SJCRH30 (cell line): ENCODE results near the gene AXIN1. TPM values are rescaled to one million over a fixed set of nuclear protein-coding genes. Genes with fewer than 3 reads are reported as not detected.
A peak's percentile ranks its signal among the peaks of the same experiment; 100 is the strongest.

Source experiments
- DNase-seq, 2 experiments: peaks; one replicate each; pipeline ENCODE4 v3.0.0-alpha.2; 2015 to 2020
- H3K27ac ChIP-seq: fragments of 250-450 bp; sonication (Bioruptor Pico); 2 replicates; pipeline ENCODE4 v1.5.1; 2020; ENCODE audit warnings: mild to moderate bottlenecking, moderate library complexity
- H3K27me3 ChIP-seq: fragments of 250-450 bp; sonication (Bioruptor Pico); 2 replicates; pipeline ENCODE4 v1.5.1; 2020; ENCODE audit warnings: mild to moderate bottlenecking, moderate library complexity
- H3K36me3 ChIP-seq: fragments of 250-450 bp; sonication (Bioruptor Pico); 2 replicates; pipeline ENCODE4 v1.5.1; 2020; ENCODE audit warnings: mild to moderate bottlenecking, moderate library complexity
- H3K4me1 ChIP-seq: fragments of 250-450 bp; sonication (Bioruptor Pico); 2 replicates; pipeline ENCODE4 v1.5.1; 2020; ENCODE audit warnings: mild to moderate bottlenecking, moderate library complexity
- H3K4me3 ChIP-seq: fragments of 250-450 bp; sonication (Bioruptor Pico); 2 replicates; pipeline ENCODE4 v1.5.1; 2020; ENCODE audit warnings: mild to moderate bottlenecking, moderate library complexity
- H3K9me3 ChIP-seq: fragments of 250-450 bp; sonication (Bioruptor Pico); replicated peaks from 2 replicates; pipeline ENCODE4 v1.5.1; 2020; ENCODE audit warnings: mild to moderate bottlenecking, moderate library complexity
- total RNA-seq: library from RNA; depleted of rRNA; stranded (reverse); fragments of >200 nt; shearing (Covaris generic); gene quantifications from 2 replicates; pipeline ENCODE4 v1.2.3, GENCODE V29; 2014; rRNA removed

The AXIN1 gene
- total RNA-seq: 20.9 and 21.1 TPM in 2 replicates

GRCh38 chr16:352547-353403, at the start of gene AXIN1:
AXIN1 (minus strand) TSS chr16:352723; CDS start chr16:347025, 5,698 bp downstream.
- peak within 1 kb of the TSS; percentile 94 for H3K4me3 ChIP-seq
- DNase-seq: peak; percentile 99 to 100
- H3K9me3 ChIP-seq: no peaks in the 10 kb centered on the region
- H3K4me1 ChIP-seq: no peaks in the 10 kb centered on the region
- H3K27ac ChIP-seq: peak within 1 kb of the TSS; percentile 39; the same call in 1 of the 2 replicates
- H3K36me3 ChIP-seq: no peaks in the 10 kb centered on the region
- no peaks in the 10 kb centered on the region for H3K27me3 ChIP-seq

- no peaks in the 10 kb centered on the region for H3K27me3 ChIP-seq
- DNase-seq: peak; percentile 94
- 0 out of 2 replicates have a peak, but pooled peaks cover 2% of the 10 kb centered on the region for H3K36me3 ChIP-seq
- H3K9me3 ChIP-seq: no peaks in the 10 kb centered on the region
- H3K4me1 ChIP-seq: no peaks in the 10 kb centered on the region; the same call in 1 of the 2 replicates
- peak within 1 kb of the TSS; percentile 67 for H3K27ac ChIP-seq
- H3K4me3 ChIP-seq: peak within 1 kb of the TSS; percentile 71
These were observed 49.2 kb upstream of the AXIN1 start, which contains the start of gene DECR2 for GRCh38 chr16:401468-402348. DECR2 (plus strand) TSS chr16:401885; CDS start chr16:401964, 79 bp downstream.

- no peak for DNase-seq
- H3K36me3 ChIP-seq: 0 out of 2 replicates have a peak, but pooled peaks cover 2% of the 10 kb centered on the region
- no peak overlapping the region for H3K4me3 ChIP-seq
- no peaks in the 10 kb centered on the region for H3K27me3 ChIP-seq
- H3K27ac ChIP-seq: no peak overlapping the region
- no peaks in the 10 kb centered on the region; the same call in 1 of the 2 replicates for H3K4me1 ChIP-seq
- no peaks in the 10 kb centered on the region for H3K9me3 ChIP-seq
These were observed 47.6 kb upstream of the AXIN1 start for GRCh38 chr16:400061-400591.

- DNase-seq: no peak
- no peaks in the 10 kb centered on the region; the same call in 1 of the 2 replicates for H3K4me1 ChIP-seq
- H3K27ac ChIP-seq: no peak overlapping the region
- H3K36me3 ChIP-seq: 0 out of 2 replicates have a peak, but pooled peaks cover 2% of the 10 kb centered on the region
- no peaks in the 10 kb centered on the region for H3K27me3 ChIP-seq
- no peaks in the 10 kb centered on the region for H3K9me3 ChIP-seq
- H3K4me3 ChIP-seq: no peak overlapping the region
These were observed 47.0 kb upstream of the AXIN1 start for GRCh38 chr16:399340-400019.

- H3K27ac ChIP-seq: no peak overlapping the region
- H3K27me3 ChIP-seq: no peaks in the 10 kb centered on the region
- H3K36me3 ChIP-seq: 0 out of 2 replicates have a peak, but pooled peaks cover 2% of the 10 kb centered on the region
- H3K4me1 ChIP-seq: no peaks in the 10 kb centered on the region; the same call in 1 of the 2 replicates
- no peak for DNase-seq
- no peaks in the 10 kb centered on the region for H3K9me3 ChIP-seq
- H3K4me3 ChIP-seq: no peak overlapping the region
These were observed 46.2 kb upstream of the AXIN1 start for GRCh38 chr16:398561-399339.

DNA sequence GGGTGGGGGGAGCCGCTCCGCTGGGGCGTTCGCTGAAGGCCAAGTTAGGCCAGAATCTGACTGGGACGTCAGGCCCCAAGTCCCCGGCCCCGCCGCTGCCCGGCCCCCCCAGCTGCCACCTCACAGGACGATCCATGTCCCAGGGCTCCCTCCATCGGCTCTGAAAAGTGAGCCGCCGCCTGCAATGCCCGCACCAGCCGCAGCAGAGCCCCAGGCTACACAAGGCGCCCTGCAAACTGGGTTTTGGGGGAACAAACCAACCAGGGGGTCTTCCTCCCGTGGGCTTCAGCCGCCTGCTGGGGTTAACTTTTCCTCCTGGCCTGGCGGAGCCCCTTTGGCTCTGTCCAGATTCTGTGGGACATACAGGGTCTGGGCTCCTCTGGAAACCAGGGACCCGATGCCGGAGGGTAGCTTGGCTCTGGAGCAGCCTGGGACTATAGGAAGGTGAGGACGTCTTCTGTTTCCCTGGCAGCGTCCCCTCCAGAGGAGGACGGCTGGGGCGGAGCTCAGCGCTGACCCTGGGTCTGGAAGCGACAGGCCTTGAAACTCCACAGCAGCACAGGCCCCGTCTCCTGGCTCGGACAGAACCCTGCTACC, 45.3 kb upstream of the AXIN1 start:
- peak; percentile 48 to 51 for DNase-seq
- H3K36me3 ChIP-seq: 0 out of 2 replicates have a peak, but pooled peaks cover 2% of the 10 kb centered on the region
- H3K27ac ChIP-seq: no peak overlapping the region
- H3K4me1 ChIP-seq: no peaks in the 10 kb centered on the region; the same call in 1 of the 2 replicates
- no peaks in the 10 kb centered on the region for H3K9me3 ChIP-seq
- H3K27me3 ChIP-seq: no peaks in the 10 kb centered on the region
- H3K4me3 ChIP-seq: no peak overlapping the region

DNA sequence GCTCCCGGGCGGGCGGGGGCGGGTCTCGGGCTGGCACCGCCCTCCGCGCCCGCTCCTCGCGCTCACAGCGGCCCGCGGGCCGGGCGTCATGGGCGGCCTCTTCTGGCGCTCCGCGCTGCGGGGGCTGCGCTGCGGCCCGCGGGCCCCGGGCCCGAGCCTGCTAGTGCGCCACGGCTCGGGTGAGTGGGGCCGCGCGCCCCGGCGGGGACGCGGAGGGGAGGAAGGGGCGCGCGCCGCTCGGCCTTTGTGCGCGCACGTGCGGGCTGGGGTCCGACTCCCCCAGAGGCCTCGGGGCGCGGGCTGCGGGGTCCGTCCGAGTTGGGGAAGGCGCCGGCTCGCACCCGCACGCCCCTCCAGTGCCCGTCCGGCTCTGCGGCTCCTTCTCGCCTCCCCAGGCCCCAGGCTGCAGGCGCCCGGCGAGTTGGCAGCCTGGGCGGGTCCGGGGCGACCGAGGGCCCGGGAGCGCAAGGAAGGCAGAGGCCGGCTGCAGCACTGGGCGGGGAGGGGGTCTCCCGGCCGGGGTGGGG, 44.7 kb upstream of the AXIN1 start, which contains the start of gene NME4:
Gene NME4, plus strand, starts transcription at position 65 of the 527 bp plus-strand sequence. Its CDS starts 24 bp downstream, at position 89.
- H3K9me3 ChIP-seq: no peaks in the 10 kb centered on the region
- H3K4me3 ChIP-seq: peak within 1 kb of the TSS; percentile 85
- H3K4me1 ChIP-seq: no peaks in the 10 kb centered on the region; the same call in 1 of the 2 replicates
- peak; percentile 45 to 54 for DNase-seq
- H3K36me3 ChIP-seq: 0 out of 2 replicates have a peak, but pooled peaks cover 2% of the 10 kb centered on the region
- H3K27me3 ChIP-seq: no peaks in the 10 kb centered on the region
- H3K27ac ChIP-seq: no peak within 1 kb of the TSS

GRCh38 chr16:396605-397004, 44.1 kb upstream of the AXIN1 start:
- Histone ChIP-seq H3K27me3 (no peaks in the 10 kb centered on the region), H3K27ac (no peak overlapping the region), H3K4me1 (no peaks in the 10 kb centered on the region; the same call in 1 of the 2 replicates), H3K36me3 (0 out of 2 replicates have a peak, but pooled peaks cover 2% of the 10 kb centered on the region), H3K4me3 (peak overlapping the region; percentile 85), H3K9me3 (no peaks in the 10 kb centered on the region)
- peak; percentile 67 to 75 for DNase-seq

- Histone ChIP-seq H3K9me3 (no peaks in the 10 kb centered on the region), H3K27ac (no peak overlapping the region), H3K27me3 (no peaks in the 10 kb centered on the region), H3K4me3 (peak overlapping the region; percentile 85), H3K36me3 (0 out of 2 replicates have a peak, but pooled peaks cover 2% of the 10 kb centered on the region), H3K4me1 (no peaks in the 10 kb centered on the region; the same call in 1 of the 2 replicates)
- no peak for DNase-seq
These were observed 43.7 kb upstream of the AXIN1 start for GRCh38 chr16:396199-396598.

- H3K36me3 ChIP-seq: no peaks in the 10 kb centered on the region
- no peak for DNase-seq
- H3K4me1 ChIP-seq: no peaks in the 10 kb centered on the region; the same call in 1 of the 2 replicates
- no peak overlapping the region for H3K4me3 ChIP-seq
- H3K27me3 ChIP-seq: no peaks in the 10 kb centered on the region
- H3K9me3 ChIP-seq: no peaks in the 10 kb centered on the region
- H3K27ac ChIP-seq: no peak overlapping the region
These were observed 40.0 kb upstream of the AXIN1 start for GRCh38 chr16:392450-393030.

GRCh38 chr16:391885-392335, 39.4 kb upstream of the AXIN1 start:
- Histone ChIP-seq H3K27ac (no peak overlapping the region), H3K9me3 (no peaks in the 10 kb centered on the region), H3K27me3 (no peaks in the 10 kb centered on the region), H3K4me3 (no peak overlapping the region), H3K36me3 (no peaks in the 10 kb centered on the region), H3K4me1 (no peaks in the 10 kb centered on the region; the same call in 1 of the 2 replicates)
- DNase-seq: peak; percentile 77 to 88

- Histone ChIP-seq H3K9me3 (no peaks in the 10 kb centered on the region), H3K4me1 (no peaks in the 10 kb centered on the region; the same call in 1 of the 2 replicates), H3K27me3 (no peaks in the 10 kb centered on the region), H3K4me3 (no peak overlapping the region), H3K27ac (no peak overlapping the region), H3K36me3 (no peaks in the 10 kb centered on the region)
- DNase-seq: no peak
These were observed 36.8 kb upstream of the AXIN1 start for GRCh38 chr16:389352-389751.
